GM19452 (cell line): ENCODE results near the gene ST6GALNAC4.

Source experiments
- ATAC-seq: cut with Tn5 transposase; IDR thresholded peaks from one replicate; pipeline ENCODE4 v1.9.1; 2021; ENCODE audit not compliant: unreplicated experiment

ST6GALNAC4 gene

GRCh38 chr9:127947841-127948710 is 31.2 kb upstream of the ST6GALNAC4 start:
- ATAC-seq = no peak

GRCh38 chr9:127946728-127947127 is 29.9 kb upstream of the ST6GALNAC4 start:
- no peak for ATAC-seq

- ATAC-seq = no peak
These were observed 29.1 kb upstream of the ST6GALNAC4 start for GRCh38 chr9:127945942-127946341.

GRCh38 chr9:127945338-127945737 is 28.5 kb upstream of the ST6GALNAC4 start:
- no peak for ATAC-seq

GRCh38 chr9:127944586-127945218 is 27.9 kb upstream of the ST6GALNAC4 start:
- ATAC-seq = no peak

- no peak for ATAC-seq
These were observed 26.9 kb upstream of the ST6GALNAC4 start for GRCh38 chr9:127943731-127944144.

DNA sequence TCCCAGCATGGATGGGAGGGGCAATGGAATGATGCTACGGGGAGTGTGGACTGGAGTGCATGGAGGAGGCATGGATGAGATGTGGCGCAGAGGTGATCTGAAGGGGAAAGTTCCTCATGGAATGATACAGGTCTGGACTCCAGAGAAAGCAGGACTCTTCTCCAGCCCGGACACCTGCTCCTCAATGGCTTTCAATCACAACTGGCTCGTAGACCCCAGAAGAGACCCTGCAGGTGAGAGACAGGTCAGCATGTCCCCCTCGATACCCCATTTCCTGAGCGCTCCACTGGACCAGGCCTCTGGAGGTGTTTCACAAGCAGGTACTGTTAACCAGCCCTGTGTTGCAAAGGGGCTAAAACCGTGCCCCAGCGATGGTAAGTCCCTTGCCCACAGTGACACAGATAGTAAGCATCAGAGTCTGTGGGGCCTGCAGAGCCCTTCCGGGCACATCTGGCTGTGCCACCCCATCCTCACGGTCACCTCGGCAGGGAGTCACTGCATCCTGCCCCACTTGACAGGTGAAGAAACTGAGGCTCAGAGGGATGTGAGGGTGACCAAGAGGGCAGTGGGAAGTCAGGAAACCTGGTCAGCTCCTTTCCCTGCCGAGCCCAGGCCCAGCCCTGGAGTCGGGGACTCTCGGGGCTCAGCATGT is 26.3 kb upstream of the ST6GALNAC4 start:
- ATAC-seq = no peak

GRCh38 chr9:127942216-127943010 is 25.6 kb upstream of the ST6GALNAC4 start:
- ATAC-seq = no peak

- no peak for ATAC-seq
These were observed 25.0 kb upstream of the ST6GALNAC4 start for GRCh38 chr9:127941961-127942215.

DNA sequence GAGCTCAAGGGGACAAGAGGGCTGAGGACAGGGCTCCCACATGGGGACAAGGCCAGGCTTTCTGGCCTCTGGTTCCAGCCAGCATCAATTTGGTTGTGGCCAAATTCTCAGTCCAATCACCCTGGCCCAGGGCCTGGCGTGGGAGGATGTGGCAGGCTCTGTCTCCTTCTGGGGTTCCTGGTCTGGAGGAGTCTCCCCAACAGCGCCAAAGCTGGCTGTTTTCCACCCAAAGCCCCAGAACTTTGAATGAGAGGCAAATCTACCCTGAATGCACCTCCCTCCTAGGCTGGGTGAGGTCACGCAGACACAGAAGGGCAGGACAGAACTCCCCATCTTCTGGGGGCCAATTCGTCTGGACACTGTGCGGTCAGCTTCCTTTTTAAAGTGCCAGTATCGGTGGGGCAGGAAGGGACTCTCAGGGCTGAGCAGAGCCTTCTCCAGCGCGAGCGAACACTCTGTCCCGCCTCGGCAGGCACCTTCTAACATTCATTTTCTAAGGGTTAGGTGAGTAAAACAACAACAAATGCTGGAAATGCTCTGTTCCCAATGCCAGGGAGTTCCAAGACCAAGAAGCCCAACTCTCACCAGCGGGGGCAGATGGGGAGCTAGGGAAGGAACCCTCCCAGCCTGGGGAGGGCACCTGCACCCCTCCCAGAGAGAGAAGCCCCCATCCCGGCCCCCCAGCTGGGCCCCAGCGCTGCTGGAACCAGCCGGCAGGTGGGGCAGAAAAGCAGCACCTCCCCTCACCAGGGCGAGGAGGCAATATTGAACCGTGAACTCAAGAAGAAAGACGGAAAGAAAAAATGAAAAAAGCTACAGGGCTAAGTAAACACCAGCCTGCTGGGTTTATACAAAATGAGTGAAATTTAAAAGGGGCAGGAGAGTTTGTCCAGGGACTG is 24.5 kb upstream of the ST6GALNAC4 start:
- no peak for ATAC-seq

DNA sequence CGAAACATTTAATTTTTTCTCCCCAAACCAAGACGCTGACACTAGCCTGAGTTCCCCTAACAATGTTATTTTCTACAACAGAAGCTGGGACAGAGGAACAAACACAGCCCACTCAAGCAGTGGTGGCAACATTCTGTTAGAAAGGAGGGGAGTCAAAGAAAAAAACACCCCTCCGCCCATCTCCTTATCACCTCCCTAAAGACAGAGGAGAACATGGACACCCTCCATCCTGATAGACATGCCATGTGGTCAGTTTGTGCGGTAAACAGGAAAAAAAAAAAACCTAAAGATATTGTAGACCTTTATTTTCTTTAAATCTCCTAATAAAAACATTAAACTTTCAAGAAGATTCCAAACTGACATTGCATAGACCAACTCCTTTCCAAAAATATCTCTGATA is 23.8 kb upstream of the ST6GALNAC4 start:
- ATAC-seq = no peak

GRCh38 chr9:127938298-127938690 is 21.5 kb upstream of the ST6GALNAC4 start:
- no peak for ATAC-seq

DNA sequence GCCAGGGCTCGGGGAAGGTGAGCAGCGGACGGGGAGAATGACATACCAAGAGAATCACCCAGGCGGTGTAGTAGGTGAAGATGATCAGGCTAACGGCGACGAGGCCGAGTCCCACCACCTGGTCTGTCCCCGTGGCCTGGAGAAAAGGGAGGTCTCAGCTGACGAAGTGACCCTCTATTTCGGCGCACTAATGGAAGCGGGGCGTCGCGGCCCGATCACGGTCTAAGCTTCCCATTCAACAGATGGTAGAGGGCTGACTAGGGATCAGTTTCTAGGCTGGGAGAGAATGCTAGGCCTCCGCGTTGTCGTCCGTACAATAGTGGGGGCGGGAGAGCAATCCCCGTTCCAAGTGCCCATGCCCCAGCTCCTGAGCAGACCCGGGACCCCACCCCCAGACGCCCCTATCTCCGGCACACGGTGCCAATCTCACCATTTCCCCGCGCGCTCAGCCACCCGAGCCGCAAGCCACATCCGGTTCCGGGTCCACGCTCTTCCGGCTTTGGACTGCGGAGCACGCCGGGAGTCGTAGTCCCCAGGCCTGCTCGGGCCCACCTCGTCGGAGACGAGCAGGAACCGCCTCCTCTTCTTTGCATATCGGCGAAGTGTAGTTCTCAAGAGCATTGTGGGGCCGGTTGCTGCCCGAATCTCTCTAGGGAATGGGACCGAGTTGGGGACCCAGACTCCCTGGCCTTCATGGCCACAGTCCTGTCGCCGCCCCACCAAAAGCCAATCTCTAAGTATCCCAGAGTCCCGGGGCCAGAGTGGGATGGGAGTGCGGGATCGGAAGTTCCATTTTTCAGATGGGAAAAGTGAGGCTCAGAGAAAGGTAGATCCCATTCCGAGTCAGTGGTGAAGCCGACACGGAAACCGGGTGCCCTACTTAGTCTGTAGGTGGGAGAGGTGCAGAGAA is 20.8 kb upstream of the ST6GALNAC4 start, which contains the start of gene DPM2:
TSS of gene DPM2 (minus strand) at position 467 of the 910 bp plus-strand sequence. CDS start at position 433, 34 bp downstream.
- ATAC-seq = peak; percentile 92

DNA sequence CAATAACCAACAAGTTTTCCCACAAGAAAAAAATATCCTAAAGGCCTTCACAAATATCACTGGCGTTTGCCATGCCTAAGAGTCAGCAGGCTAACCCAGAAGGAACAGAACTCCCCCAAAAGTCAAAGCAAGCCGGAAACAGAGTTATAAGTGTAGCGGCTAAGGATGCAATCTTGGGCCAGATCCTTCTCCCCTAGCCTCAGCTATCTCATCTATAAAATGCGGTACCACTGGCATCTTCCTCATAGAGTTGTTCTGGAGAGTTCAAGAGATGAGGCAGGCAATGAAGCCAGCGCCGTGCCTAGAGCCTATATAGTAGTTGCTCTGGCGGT is 20.2 kb upstream of the ST6GALNAC4 start:
- ATAC-seq = no peak

GRCh38 chr9:127936347-127936852 is 19.6 kb upstream of the ST6GALNAC4 start:
- no peak for ATAC-seq

- no peak for ATAC-seq
These were observed 19.0 kb upstream of the ST6GALNAC4 start for GRCh38 chr9:127935765-127936221.

DNA sequence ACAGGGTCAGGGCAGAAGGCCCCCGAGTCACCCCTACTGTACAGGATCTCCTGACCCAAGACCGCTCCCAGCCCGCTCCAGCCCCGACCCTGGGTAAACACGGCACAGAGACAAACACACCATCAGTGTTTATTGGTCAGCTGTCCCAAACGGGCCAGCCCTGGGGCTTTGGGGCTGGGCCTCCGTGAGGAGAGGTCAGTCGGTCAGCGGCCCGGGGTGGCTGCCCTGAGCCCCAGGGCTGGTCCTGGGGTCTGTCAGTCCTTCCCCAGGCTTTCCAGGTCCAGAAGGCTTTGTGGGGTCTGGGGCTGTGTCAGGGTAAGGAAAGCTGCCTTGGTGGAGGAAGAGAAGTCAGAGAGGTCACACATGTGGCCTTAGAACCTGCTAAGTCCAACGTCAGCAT is 18.1 kb upstream of the ST6GALNAC4 start:
- ATAC-seq = no peak

GRCh38 chr9:127934248-127934647 is 17.4 kb upstream of the ST6GALNAC4 start:
- no peak for ATAC-seq
